GM19240 (cell line): ENCODE results near the gene WNT3A.

Source experiments
- DNase-seq: peaks from one replicate; pipeline ENCODE4 v3.0.0; 2011; ENCODE audit warnings: low spot score; ENCODE audit not compliant: insufficient read length

The WNT3A gene

DNA sequence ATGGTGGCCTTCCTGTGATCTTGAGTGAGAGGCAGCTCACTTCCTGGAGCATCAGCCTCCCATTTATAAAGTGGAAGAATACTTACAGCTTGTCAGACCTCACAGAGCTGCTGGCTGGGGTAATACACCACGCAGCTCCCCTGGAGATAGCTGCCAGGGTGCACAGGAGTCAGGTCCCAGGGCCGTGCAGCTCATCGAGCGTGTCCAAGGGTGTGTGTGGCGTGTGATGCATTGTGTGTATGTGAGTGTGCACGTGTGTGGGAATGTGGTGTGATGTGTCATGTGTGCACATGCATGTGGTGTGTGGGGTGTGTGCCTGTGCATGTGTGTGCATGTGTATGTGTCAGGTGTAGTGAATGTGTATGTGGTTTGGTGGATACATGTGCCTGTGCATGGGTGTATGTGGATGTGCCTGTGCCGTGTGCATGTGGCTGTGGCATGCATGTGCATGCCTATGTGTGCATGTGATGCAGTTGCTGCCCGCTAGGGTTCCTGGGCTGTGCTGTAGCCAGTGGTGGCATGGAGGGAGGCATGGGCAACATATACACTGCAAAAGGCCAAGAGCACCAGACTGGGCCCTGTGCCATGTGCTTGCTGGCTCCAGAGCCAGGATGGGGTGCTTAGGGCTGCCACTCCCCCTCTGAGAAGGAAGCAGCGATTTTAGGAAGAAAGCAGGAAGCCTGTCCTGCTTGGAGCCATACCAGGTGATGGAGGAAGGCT is 24.6 kb downstream of the WNT3A start:
- DNase-seq: no peak

DNA sequence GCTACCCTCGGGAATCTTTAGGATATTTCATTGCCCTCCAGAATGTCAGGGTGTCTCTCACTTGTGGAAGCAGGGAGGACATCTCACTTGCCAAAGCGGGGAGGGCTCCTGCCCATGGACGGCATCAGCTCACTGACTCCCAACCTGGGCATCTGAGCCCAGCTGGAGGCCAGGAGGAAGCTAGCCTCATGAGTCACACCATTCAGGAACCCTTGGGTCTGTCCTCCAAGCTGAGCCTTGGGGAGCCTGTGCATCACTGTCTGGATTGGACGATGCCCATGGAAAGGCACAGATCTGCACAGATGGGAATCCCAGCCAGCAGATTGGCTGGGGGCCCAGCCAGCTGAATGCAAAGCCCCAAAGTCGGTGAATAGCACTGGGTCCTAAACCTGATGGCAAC is 25.2 kb downstream of the WNT3A start:
- DNase-seq: no peak

GRCh38 chr1:228033376-228033775 is 26.6 kb downstream of the WNT3A start:
- no peak for DNase-seq

DNA sequence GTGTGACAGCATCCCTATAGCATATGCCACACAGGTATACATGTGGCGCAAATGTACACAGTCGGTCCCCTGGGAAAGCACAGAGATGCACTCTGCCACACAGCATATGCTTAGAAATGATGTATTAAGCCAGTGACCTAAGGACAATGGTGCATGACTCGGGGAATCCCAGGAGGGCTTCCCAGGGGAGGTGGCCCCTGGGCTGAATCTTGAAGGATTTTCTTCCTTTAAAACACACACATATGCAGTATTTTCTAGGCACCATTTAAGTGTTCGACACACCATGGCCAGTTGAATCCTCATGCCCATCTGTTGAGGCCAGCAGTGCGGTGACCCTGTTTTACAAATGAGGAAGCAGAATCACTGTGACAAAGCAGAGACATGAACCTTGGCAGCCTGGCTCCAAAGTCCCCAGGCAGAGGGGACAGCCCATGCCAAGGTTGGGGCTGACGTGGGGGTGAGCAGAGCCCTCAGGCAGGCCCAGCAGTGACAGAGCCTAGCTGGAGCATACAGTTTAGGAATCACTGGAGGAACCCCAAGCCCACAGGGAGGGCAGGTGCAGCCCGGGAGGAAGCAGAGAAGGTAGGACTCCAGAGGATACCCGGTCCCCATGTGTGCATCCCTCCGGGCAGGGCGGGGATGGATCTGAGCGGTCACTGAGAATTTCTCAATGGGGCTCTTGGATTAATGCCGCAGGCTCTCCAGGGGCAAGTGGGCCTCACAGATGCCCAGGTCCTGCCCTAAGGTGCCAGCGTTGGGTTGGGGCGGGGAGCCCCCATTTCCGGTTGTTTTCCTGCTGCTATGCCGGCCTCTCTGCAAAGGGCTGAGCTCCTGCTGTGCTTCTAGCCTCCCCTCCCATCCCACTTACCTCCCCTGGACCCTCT is 28.4 kb downstream of the WNT3A start:
- no peak for DNase-seq

DNA sequence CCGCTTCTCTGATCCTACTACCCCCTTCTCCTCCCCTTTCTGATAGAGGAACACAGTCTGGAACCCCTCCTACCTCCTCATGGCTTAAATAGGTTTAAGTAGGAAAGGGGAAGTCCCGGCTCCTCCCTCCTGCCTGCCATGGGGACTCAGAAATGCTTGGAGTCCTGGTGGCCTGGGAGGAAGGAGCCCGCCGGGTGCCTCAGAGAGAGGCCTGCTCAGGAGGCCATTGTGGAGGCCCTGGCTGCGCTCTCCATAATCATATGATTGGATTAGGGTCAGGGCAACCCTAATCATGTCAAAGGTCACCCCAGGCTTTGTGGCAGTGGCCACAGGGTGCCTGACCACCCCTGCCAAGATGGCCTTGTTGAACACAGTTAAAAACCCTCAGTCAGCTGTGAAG is 29.0 kb downstream of the WNT3A start:
- no peak for DNase-seq

DNA sequence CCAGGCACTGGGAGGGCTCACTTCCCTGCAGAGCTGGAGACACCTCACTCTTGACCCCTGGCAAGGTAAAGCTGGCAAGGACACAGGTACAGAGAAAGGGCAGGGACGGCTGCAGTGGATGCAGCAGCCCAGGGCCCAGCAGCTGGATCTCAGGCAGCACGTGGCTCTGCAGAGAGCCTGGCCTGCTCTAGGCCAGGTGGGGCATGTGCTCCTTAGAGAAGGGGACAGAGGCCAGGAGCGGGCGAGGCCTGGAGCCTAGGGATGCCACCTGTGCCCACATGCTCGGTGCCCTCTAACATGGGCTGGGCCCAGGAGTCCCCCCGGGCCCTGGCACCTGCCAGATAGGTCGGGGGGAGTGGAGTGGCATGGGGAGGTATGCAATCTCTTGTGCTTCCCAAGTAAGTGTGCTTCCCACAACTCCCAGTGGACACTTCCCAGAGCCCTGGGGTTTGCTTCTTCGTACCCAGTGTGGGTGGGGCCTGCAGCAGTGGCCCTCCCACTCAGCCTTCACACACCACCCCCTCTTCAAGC is 30.0 kb downstream of the WNT3A start:
- DNase-seq: no peak

DNA sequence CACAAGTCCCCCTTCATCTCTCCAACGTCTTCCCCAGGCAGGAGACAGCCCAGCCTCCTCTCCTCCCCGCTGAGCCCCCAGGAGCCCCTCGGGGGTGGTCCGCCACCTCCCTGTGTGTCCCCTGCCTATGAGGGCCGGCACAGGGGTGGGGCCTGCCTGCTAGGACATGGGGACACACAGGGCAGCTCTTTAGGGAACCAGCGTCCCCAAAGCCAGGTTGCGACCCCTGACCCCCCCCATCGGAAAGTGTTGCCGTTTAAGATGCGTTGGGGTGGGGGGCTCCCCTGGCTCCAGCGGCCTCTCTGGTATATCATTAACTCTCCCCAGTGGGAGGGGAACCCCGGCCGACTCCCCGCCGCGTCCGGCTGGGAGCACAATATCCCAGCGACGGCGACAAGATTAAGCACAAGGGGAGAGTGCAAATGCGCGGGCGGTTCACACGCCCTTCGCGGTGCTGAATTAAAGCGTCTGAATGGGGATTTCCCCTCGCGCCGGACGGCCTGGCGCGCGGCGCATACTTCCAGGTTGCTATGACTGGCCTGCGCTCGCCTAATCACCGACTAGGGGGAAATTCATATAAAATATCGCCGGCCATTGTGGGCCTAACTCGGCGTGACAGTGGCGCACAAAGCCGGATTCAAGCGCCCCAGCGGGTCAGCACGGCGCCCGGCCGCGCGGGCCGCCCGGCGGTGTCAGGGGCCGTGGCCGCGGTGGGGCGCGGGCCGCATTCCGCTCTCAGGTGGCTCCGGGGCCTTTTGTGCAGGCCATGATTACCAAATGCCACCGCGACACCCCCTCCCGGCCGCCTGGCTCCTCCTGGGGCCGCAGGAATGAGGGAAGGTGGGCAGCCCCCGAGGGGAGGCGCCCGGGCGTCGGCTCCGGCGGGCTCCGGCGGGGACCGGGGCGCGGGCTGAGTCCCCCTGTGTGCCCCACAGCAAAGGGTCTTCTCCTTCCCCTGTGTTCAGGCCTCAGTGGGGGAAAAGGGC is 30.9 kb downstream of the WNT3A start:
- peak; percentile 38 for DNase-seq

- no peak for DNase-seq
These were observed 31.7 kb downstream of the WNT3A start for GRCh38 chr1:228038387-228039005.

DNA sequence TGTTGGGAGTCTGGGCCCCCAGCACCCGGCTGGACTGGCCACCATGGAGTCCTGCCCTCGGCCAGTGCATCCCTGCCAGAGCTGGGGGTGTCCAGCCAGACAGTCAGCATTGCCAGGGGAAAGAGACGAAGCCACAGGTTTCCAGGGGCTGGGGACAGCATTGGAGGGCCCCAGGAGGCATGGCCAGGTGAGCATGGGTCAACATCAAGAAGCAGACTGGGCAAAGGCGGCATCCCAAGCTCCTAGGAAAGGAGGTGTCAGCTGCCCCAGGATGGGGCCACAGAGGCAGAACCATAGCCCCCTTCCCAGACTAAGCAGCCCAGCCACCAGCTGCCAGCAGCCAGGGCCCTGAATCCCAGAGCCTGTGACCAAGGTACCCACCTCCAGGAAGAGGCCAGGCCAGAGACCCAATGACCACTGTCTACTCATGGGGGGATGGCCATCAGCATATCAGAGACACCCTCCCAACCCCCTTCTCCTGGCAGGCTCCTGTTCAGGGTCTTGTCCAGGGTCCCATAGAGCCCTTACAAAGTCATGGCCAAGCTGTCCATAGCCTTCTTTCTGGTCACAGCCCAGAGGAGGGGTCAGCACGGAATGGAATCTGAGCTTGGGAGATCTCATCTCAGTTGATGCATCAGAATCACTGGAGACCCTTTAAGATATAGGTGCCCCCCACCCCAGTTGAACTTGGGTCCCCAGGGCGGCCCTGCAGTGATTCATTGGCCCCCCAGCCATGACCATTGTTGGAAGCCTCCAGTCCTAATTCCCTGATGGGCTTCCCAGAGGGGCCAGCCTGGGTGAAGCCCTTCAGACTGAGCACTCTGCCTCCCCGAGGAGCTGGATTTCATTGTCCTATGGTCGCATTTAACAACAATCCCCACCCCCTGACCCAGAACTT is 32.5 kb downstream of the WNT3A start:
- no peak for DNase-seq

- DNase-seq: no peak
These were observed 33.2 kb downstream of the WNT3A start for GRCh38 chr1:228039986-228040385.

DNA sequence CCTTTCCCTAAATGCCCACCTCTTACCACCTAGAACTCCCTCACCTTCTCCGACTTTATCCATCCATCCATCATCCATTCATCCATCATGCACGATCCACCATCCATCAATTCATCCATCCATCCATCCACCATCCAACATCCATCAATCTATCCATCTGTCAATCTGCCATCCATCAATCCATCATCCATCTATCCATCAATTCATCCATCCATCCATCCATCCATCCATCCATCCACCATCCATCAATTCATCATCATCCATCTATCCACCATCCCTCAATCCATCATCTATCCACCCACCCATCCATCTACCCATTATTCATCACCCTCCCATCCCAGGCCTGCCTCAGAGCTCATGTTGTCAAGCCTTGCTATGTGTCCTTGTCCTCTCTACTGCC is 34.5 kb downstream of the WNT3A start:
- DNase-seq: no peak

- DNase-seq: no peak
These were observed 35.7 kb downstream of the WNT3A start for GRCh38 chr1:228042508-228042907.

DNA sequence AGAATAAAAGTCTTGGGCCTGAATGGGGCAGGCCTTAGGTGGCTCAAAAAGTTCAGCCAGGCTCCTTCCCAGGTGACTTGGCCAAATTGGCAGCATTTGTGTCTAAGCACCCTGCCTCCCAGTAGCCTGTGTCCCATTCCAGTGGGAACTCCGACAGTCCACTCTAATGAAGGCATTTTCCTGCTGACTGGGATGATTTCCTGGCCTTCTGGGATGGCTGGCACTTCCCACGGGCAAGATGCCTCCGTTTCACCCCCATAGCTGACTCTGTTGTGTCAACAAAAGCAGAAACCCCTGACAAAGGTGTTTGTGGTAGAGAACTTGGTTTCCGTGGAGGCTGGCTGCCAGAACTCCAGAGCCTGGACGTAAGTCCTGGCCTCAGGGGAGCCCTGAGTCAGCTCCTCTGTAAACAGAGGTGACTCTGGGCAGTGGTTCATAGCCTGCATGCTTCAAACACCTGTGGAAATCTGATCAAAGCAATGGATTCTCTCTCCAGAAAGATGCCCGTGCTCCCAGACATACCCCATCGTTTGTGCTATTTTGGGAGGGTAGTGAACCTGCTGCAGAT is 36.6 kb downstream of the WNT3A start:
- DNase-seq: no peak

DNA sequence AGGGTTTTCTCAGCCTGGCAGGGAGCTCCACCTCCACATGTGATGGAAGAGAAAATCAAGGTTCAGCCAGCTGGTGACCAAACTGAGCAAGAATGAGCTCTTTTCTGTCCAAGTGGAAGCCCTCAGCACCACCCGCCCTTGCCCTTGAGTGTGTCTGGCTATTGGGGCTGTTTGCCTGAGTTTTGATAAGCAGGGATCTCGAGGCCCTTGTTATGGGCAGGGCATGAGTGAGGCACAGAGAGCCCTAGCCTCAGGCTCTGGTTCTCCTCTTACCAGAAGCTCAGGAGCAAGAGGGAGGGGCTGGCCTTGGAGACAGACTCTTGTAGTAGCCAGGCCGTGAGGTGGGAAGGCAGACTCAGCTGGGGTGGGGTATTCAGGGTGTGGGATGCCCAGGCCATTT is 38.2 kb downstream of the WNT3A start:
- DNase-seq: no peak

- no peak for DNase-seq
These were observed 38.6 kb downstream of the WNT3A start for GRCh38 chr1:228045405-228045804.

DNA sequence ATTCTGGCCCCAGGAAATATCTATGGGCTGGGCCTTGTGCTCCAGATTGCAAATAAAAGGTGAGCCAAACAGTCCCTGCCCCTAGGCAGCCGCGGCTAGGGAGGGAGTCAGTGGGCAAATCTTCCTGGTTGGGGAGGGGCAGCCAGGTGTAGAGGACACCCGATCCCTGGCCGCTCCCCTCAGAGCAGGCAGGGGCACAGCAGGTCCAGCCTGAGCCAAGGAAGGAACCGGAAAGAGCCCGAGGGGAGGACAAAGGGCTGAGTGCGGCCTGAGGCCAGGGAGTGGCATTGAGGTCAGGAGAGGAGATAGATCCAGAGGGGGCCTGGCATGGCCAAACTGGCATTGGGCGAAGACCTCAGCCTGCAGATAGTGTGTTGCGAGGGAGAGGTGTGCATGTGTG is 39.1 kb downstream of the WNT3A start:
- no peak for DNase-seq

DNA sequence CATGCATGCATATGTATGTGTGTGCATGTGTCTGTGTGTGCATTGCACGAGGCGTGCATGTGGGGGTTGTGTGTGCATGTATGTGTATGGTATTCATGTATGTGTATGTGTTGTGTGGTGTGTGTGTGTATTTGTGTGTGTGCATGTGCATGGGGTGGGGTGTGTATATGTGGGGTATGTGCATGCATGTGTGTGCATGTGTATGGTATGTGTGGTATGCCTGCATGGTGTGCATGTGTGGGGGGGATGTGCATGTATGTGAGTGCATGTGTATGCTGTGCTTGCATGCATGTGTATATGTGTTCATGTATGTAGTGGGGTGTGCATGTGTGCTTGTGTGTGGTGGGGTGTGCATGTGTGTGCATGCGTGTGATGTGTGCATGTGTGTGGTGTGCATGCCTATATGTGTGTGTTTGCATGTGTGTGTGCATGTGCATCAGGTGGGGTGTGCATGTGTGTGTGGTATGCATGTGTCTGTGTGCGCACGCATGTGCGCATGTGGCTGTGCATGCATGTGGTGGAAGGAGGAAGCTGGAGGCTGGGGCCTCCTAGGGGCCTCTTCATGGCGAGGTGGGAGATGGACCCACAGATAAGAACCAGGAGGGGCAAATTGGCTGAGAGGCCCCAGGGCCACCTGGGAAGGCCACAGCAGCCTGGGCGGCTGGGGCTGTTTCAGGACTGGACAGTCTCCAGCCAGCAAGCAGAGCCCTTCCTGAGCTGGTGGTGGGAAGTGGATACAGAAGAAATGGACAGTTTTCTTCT is 39.8 kb downstream of the WNT3A start:
- DNase-seq: no peak

GRCh38 chr1:228047183-228047466 is 40.3 kb downstream of the WNT3A start:
- DNase-seq: no peak

DNA sequence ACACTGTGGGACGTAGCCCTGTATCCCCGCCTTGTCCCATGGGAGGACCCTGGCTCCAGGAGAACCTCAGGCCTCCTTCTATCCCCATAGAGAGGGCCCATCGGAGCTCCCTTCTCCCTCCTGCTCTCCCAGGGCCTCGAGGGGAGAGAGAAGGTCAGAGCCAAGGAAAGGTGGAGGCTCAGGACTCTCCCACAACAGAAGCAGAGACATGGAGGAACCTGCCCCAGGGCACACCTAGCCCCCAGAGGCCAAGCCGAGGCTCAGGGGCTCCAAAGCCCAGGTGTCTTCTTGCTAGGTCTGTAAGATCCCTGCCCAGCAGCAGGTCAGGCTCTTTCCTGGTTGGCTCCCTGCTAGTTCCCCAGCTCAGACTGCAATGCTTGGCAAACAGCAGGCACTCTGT is 41.3 kb downstream of the WNT3A start:
- DNase-seq: no peak
